Tibial nerve (tissue), 4 donors: ENCODE measurements around the gene GNG12. TPM values are rescaled to one million over a fixed set of nuclear protein-coding genes. Genes with fewer than 3 reads are reported as not detected.

Experiments used
- DNase-seq, 2 donors: peaks; one replicate each; pipeline ENCODE4 v3.0.0-alpha.2; 2019; ENCODE audit warnings: low spot score in 2 of 2
- H3K27ac ChIP-seq, 4 donors: fragments of 200-600 bp; sonication (generic) in 3 of 4; one replicate each; pipeline ENCODE4 v1.5.1; 2017 to 2019; ENCODE audit warnings: mild to moderate bottlenecking in 1 of 4
- H3K27me3 ChIP-seq, 2 donors: fragments of 200-600 bp; sonication (generic) in 1 of 2; one replicate each; pipeline versions ENCODE4 v1.5.1 to v1.6.0; 2017 to 2019
- H3K36me3 ChIP-seq, 3 donors: fragments of 200-600 bp; sonication (generic); one replicate each; pipeline ENCODE4 v1.5.1; 2018 to 2019
- H3K4me1 ChIP-seq, 4 donors: fragments of 200-600 bp; sonication (generic) in 3 of 4; one replicate each; pipeline ENCODE4 v1.5.1; 2017 to 2019
- H3K4me3 ChIP-seq, 4 donors: fragments of 200-600 bp; sonication (generic) in 3 of 4; one replicate each; pipeline ENCODE4 v1.5.1; 2017 to 2019; ENCODE audit warnings: mild to moderate bottlenecking in 1 of 4, moderate library complexity in 1 of 4
- H3K9me3 ChIP-seq, 4 donors: fragments of 200-600 bp; sonication (generic) in 3 of 4; one replicate each; pipeline ENCODE4 v1.5.1; 2017 to 2019
- EP300 ChIP-seq, 2 donors: sonication (generic); formaldehyde crosslinking; IDR thresholded peaks; one replicate each; pipeline ENCODE4 v1.6.1; 2017; ENCODE audit warnings: antibody characterized with exemption in 2 of 2, mild to moderate bottlenecking in 1 of 2
- POLR2A ChIP-seq, 2 donors: fragments of 450-650 bp; IDR thresholded peaks; one replicate each; pipeline ENCODE4 v1.6.1; 2017; ENCODE audit warnings: antibody characterized with exemption in 2 of 2, mild to moderate bottlenecking in 2 of 2, moderate library complexity in 2 of 2
- whole genome bisulfite sequencing, 2 donors: methylation state at CpG; one replicate each; pipeline ENCODE4 v1.1.5; 2018; 5-methylcytosine and 5-hydroxymethylcytosine counted together
- total RNA-seq, 4 donors: library from RNA; depleted of rRNA; stranded (reverse); fragments of >200 nt; gene quantifications; one replicate each; pipeline ENCODE4 v1.1.0, GENCODE V29; 2016
- TF ChIP-seq, protein P1 (sequence below), 5 experiments: fragments of 200-600 bp in 3 of 5; fragments of 450-650 bp in 2 of 5; sonication (generic) in 3 of 5; IDR thresholded peaks; one replicate each; pipeline ENCODE4 v1.5.1; 2016 to 2019; ENCODE audit warnings: antibody characterized with exemption in 5 of 5, mild to moderate bottlenecking in 3 of 5, moderate library complexity in 2 of 5

The GNG12 gene
- total RNA-seq, 4 donors from 2014 or later: 55.9 to 71.8 (median 68.4) TPM

DNA sequence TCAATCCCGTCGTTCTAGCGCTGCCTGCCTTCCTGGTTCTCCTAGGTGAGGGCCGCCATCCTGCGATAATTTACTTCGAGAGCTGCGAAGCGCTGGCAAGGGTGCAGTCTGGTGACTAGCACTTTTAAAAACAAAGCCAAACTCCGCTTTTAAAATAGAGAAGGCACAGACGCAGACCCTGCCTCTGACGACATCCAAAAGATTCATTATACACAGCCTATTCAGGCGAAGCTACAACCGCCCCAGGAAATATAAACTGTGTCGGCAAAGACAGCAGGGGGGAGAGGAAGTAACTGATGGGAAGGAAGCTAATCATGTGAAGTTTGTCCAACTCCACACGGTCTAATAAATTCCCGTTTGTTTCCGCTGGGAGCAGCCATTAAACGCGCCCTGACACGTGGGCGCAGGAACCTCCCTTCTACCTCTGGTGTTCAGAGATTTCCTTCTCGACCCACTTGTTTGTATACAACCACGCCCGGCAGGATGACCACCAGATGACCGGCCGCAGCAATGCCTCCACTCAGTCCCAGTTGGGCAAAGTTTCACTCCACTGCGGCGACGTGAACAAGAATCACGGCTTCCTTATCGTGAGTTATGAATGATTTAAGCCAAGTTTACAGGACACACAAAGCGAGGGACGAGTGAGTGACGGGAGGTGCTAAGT, 1.3 kb downstream of the GNG12 start:
- no peaks in the 10 kb centered on the region for H3K27me3 ChIP-seq
- no peaks in the 10 kb centered on the region for H3K9me3 ChIP-seq
- H3K4me3 ChIP-seq: peak overlapping the region; percentile 62 to 89 (median 76)
- TF ChIP-seq, protein P1, sequence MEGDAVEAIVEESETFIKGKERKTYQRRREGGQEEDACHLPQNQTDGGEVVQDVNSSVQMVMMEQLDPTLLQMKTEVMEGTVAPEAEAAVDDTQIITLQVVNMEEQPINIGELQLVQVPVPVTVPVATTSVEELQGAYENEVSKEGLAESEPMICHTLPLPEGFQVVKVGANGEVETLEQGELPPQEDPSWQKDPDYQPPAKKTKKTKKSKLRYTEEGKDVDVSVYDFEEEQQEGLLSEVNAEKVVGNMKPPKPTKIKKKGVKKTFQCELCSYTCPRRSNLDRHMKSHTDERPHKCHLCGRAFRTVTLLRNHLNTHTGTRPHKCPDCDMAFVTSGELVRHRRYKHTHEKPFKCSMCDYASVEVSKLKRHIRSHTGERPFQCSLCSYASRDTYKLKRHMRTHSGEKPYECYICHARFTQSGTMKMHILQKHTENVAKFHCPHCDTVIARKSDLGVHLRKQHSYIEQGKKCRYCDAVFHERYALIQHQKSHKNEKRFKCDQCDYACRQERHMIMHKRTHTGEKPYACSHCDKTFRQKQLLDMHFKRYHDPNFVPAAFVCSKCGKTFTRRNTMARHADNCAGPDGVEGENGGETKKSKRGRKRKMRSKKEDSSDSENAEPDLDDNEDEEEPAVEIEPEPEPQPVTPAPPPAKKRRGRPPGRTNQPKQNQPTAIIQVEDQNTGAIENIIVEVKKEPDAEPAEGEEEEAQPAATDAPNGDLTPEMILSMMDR (IDR thresholded peaks at IDR 0.05): no peak
- TF ChIP-seq EP300 (IDR thresholded peaks at IDR 0.05) (peak in 1 of 2 donors; percentile 82), POLR2A (IDR thresholded peaks at IDR 0.05) (peak in 1 of 2 donors; percentile 36)
- no peaks in the 10 kb centered on the region for H3K36me3 ChIP-seq
- peak; percentile 29 to 57 for DNase-seq
- WGBS, 2 donors: 0% methylated on average over 34 of the region's 34 CpGs
- H3K4me1 ChIP-seq: peaks cover 0 to 35% (median 0%) of the 10 kb centered on the region in 4 donors
- peak overlapping the region; percentile 83 to 94 (median 86) for H3K27ac ChIP-seq

DNA sequence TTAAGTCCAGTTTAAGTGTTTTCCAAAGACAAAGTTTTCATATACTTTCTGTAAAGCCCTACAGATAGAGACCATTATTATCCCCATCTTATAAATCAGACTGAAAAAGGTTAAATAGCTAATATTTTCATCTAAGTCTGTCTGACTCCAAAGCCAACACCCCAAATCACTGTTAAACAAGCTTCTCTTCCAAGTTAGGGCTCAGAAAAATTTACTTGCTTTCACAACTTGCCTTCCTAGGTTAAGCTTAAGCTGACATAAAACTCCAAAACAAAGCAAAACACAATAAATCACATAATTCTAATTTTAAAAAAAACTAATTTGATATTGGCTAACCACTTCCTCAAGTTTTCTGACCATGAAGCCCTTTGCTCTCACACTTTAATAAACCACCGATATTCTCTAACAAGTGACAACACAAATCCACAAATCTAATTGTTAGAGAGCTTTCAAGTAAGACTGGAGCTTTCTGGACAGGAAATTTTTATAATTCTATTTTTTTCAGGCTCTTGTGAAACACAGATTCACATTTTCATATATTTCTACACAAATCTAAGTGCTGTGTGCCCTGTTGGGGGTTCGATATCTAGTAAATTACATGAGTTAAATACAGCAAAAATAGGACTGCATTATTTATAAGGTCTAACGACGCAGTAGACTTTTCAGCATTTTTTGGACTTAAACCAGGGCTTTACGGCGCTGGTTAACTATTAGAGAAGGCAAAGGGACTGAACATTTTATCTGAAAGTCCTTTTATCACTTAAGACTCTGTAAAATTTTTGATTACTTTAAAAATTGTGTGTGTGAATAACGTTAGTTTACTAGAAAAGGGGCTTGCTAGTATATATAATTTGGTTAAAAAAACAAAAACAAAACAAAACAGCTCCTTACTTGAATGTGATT, 2.1 kb downstream of the GNG12 start:
- H3K4me1 ChIP-seq: peaks cover 0 to 35% (median 0%) of the 10 kb centered on the region in 4 donors
- 9 to 13% methylated on average over 7 of the region's 7 CpGs for WGBS, 2 donors

DNA sequence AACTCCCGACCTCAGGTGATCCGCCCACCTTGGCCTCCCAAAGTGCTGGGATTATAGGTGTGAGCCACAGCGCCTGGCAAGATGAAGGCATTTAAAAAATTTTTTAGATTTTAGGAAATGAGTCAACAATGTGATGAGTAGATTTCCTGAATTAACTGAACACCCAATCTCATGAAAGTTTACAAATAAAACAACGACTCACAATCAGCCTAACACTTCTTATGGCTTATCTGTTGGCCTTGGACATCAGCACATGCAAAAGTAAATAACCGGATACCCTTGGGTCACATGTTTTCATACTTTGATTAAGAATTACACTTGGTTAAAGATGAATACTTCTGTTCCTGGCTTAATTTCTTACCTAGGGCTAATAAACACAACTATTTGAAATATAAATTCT, 3.0 kb downstream of the GNG12 start:
- H3K36me3 ChIP-seq: no peaks in the 10 kb centered on the region
- H3K4me1 ChIP-seq: peaks cover 0 to 30% (median 0%) of the 10 kb centered on the region in 4 donors
- H3K4me3 ChIP-seq: no peak overlapping the region
- no peaks in the 10 kb centered on the region for H3K9me3 ChIP-seq
- peak overlapping the region in 1 of 4 donors; percentile 84 for H3K27ac ChIP-seq
- TF ChIP-seq, protein P1 (IDR thresholded peaks at IDR 0.05): no peak
- TF ChIP-seq EP300 (IDR thresholded peaks at IDR 0.05) (no peak), POLR2A (IDR thresholded peaks at IDR 0.05) (no peak)
- DNase-seq: no peak
- H3K27me3 ChIP-seq: no peaks in the 10 kb centered on the region
- 52 to 68% methylated on average over 5 of the region's 5 CpGs for WGBS, 2 donors

More for the DNA sequence above, 2.1 kb downstream of the GNG12 start:
- no peak for DNase-seq
- Histone ChIP-seq H3K4me3 (peak overlapping the region; percentile 62 to 89 (median 76)), H3K27ac (peak overlapping the region; percentile 83 to 94 (median 86)), H3K27me3 (no peaks in the 10 kb centered on the region), H3K36me3 (no peaks in the 10 kb centered on the region), H3K9me3 (no peaks in the 10 kb centered on the region)
- TF ChIP-seq, protein P1 (IDR thresholded peaks at IDR 0.05): no peak
- TF ChIP-seq EP300 (IDR thresholded peaks at IDR 0.05): no peak
- TF ChIP-seq POLR2A (IDR thresholded peaks at IDR 0.05): no peak

DNA sequence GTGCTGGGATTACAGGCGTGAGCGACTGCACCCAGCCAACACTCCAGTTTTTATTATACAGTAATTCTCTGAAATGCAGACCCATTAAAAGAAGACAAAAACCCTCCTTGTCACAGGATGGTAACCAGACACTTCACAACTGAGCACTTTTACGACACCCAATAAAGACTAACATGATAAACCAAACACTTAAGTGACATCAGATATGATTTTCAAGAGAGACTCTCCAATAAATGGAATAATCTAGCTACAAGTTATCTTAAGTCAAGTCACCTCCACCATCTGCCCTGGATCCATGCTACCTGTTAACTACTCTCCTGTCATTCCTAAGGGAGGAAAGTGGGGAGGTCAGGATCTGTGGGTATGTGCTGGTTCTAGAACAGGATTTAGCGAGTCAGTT, 5.6 kb downstream of the GNG12 start:
- no peaks in the 10 kb centered on the region for H3K9me3 ChIP-seq
- H3K27me3 ChIP-seq: no peaks in the 10 kb centered on the region
- TF ChIP-seq EP300 (IDR thresholded peaks at IDR 0.05) (no peak), POLR2A (IDR thresholded peaks at IDR 0.05) (no peak)
- TF ChIP-seq, protein P1 (IDR thresholded peaks at IDR 0.05): no peak
- H3K27ac ChIP-seq: no peak overlapping the region
- peaks cover 0 to 33% (median 8%) of the 10 kb centered on the region in 4 donors for H3K4me1 ChIP-seq
- no peak overlapping the region for H3K4me3 ChIP-seq
- WGBS, 2 donors: 92 to 97% methylated on average over 4 of the region's 4 CpGs
- no peaks in the 10 kb centered on the region for H3K36me3 ChIP-seq
- no peak for DNase-seq

DNA sequence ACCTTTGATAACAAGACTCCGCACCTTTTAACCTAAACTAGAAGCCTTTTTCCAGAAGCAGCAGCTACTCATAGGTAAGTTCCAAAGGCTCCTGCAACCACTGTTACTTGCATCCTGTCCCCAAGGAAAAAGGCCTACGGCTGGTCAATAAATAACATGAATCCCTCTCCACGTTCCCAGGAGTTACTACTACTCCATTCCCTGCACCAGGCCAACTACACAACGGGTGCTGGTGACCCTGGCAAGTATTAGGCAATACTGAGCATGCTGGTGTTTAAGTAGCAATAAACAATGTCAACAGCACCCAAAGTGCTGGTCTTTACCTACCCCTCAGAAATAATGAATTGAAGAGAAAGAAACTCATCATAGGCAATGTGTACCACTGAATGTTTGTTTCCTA, 7.7 kb downstream of the GNG12 start:
- Histone ChIP-seq H3K27ac (no peak overlapping the region), H3K27me3 (no peaks in the 10 kb centered on the region), H3K9me3 (no peaks in the 10 kb centered on the region), H3K4me1 (peaks cover 0 to 36% (median 10%) of the 10 kb centered on the region in 4 donors), H3K36me3 (no peaks in the 10 kb centered on the region), H3K4me3 (no peak overlapping the region)
- WGBS, 2 donors: 83 to 91% methylated on average over 4 of the region's 4 CpGs
- DNase-seq: no peak
- TF ChIP-seq POLR2A (IDR thresholded peaks at IDR 0.05) (no peak), EP300 (IDR thresholded peaks at IDR 0.05) (no peak)
- TF ChIP-seq, protein P1 (IDR thresholded peaks at IDR 0.05): no peak
